ENCODE results near the gene FAM53A.

FAM53A gene

DNA sequence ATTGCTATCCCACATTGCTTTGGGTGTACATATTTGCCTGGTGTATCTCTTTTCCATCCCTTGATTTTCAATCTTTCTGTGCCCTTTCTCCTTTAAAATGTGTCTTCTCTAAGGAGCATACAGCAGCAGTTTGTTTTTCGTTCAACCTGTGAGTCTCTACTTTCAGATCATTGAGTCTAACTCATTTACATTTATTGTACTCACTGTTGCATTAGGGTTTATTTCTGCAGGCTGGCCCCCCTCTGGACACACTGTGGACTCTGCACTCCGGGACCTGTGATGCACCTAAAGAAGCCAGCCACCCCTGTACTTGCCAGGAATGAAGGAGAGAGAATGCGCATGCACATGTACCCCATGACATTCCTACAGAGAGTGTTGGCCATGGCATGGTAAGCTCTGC is 93.0 kb downstream of the FAM53A start:
- ATAC-seq, result no peak

- ATAC-seq, result no peak
These were observed 93.9 kb downstream of the FAM53A start for GRCh38 chr4:1590244-1590643.
